ENCODE results near the gene PBX4.

PBX4 gene

GRCh38 chr19:19548915-19549759 is 69.3 kb downstream of the PBX4 start:
- no peak for DNase-seq (ENCODE audit: low read depth)
- TF ChIP-seq CTCF (conservative IDR thresholded peaks at IDR 0.05; ENCODE audit: low read length) = no peak
- H3K4me3 ChIP-seq (ENCODE audit: low read length) = no peak overlapping the region

GRCh38 chr19:19547674-19548336 is 70.7 kb downstream of the PBX4 start:
- no peak overlapping the region for H3K4me3 ChIP-seq (ENCODE audit: low read length)
- DNase-seq (ENCODE audit: low read depth) = no peak
- TF ChIP-seq CTCF (conservative IDR thresholded peaks at IDR 0.05; ENCODE audit: low read length) = no peak

- no peak for TF ChIP-seq CTCF (conservative IDR thresholded peaks at IDR 0.05; ENCODE audit: low read length)
- no peak overlapping the region for H3K4me3 ChIP-seq (ENCODE audit: low read length)
- DNase-seq (ENCODE audit: low read depth) = no peak
Observed at GRCh38 chr19:19546751-19547162, 71.7 kb downstream of the PBX4 start.

GRCh38 chr19:19545707-19546106 is 72.8 kb downstream of the PBX4 start:
- no peak for TF ChIP-seq CTCF (conservative IDR thresholded peaks at IDR 0.05; ENCODE audit: low read length)
- DNase-seq (ENCODE audit: low read depth) = no peak
- H3K4me3 ChIP-seq (ENCODE audit: low read length) = no peak overlapping the region

- no peak overlapping the region for H3K4me3 ChIP-seq (ENCODE audit: low read length)
- DNase-seq (ENCODE audit: low read depth) = no peak
- no peak for TF ChIP-seq CTCF (conservative IDR thresholded peaks at IDR 0.05; ENCODE audit: low read length)
Observed at GRCh38 chr19:19544954-19545591, 73.4 kb downstream of the PBX4 start.

GRCh38 chr19:19544257-19544953 is 74.1 kb downstream of the PBX4 start:
- DNase-seq (ENCODE audit: low read depth) = no peak
- TF ChIP-seq CTCF (conservative IDR thresholded peaks at IDR 0.05; ENCODE audit: low read length) = no peak

More at GRCh38 chr19:19544257-19544953, 74.1 kb downstream of the PBX4 start:
- H3K4me3 ChIP-seq (ENCODE audit: low read length) = no peak overlapping the region
